A204.1 (cell line): ENCODE data around the gene BYSL.

ENCODE experiments used
- FAIRE-seq: peaks from 2 replicates; lab custom pipeline; 2012; peaks lifted over from hg19 to GRCh38; lab: Jason Lieb, UNC

The BYSL gene

GRCh38 chr6:41914869-41915530 lies 6.3 kb upstream of the BYSL start:
- no peak for FAIRE-seq

- FAIRE-seq: no peak
These were observed 3.8 kb upstream of the BYSL start for GRCh38 chr6:41917528-41917927.

- FAIRE-seq: no peak
These were observed 356 bp downstream of the BYSL start for GRCh38 chr6:41921712-41921998.

- no peak for FAIRE-seq
These were observed 855 bp downstream of the BYSL start for GRCh38 chr6:41922154-41922553.

GRCh38 chr6:41927253-41927652 lies 6.0 kb downstream of the BYSL start:
- FAIRE-seq: no peak

- no peak for FAIRE-seq
These were observed 8.6 kb downstream of the BYSL start for GRCh38 chr6:41929924-41930323.

GRCh38 chr6:41931792-41932191 lies 10.5 kb downstream of the BYSL start:
- FAIRE-seq: no peak

- FAIRE-seq: no peak
These were observed 11.1 kb downstream of the BYSL start for GRCh38 chr6:41932378-41932777.

- no peak for FAIRE-seq
These were observed 13.2 kb downstream of the BYSL start for GRCh38 chr6:41934278-41935192.

GRCh38 chr6:41935193-41935574 lies 13.9 kb downstream of the BYSL start:
- FAIRE-seq: no peak

- FAIRE-seq: no peak
These were observed 14.4 kb downstream of the BYSL start for GRCh38 chr6:41935685-41936072.

GRCh38 chr6:41936073-41936837 lies 15.0 kb downstream of the BYSL start:
- FAIRE-seq: no peak

- no peak for FAIRE-seq
These were observed 16.2 kb downstream of the BYSL start for GRCh38 chr6:41937472-41937860.

GRCh38 chr6:41937861-41938574 lies 16.7 kb downstream of the BYSL start:
- no peak for FAIRE-seq

- FAIRE-seq: no peak
These were observed 17.4 kb downstream of the BYSL start for GRCh38 chr6:41938590-41939175.

GRCh38 chr6:41939176-41939847 lies 18.0 kb downstream of the BYSL start:
- no peak for FAIRE-seq

- FAIRE-seq: no peak
These were observed 18.8 kb downstream of the BYSL start for GRCh38 chr6:41939848-41940758.

GRCh38 chr6:41940759-41941279 lies 19.5 kb downstream of the BYSL start:
- no peak for FAIRE-seq

GRCh38 chr6:41941280-41942066 lies 20.2 kb downstream of the BYSL start, which contains the start of gene CCND3:
CCND3 (minus strand) TSS chr6:41941808; CDS start chr6:41941649, 159 bp downstream.
- no peak for FAIRE-seq
